Renal cortical epithelial cell (primary cell): ENCODE measurements around the gene CCL21. TPM values are rescaled to one million over a fixed set of nuclear protein-coding genes. Genes with fewer than 3 reads are reported as not detected.
A peak's percentile ranks its signal among the peaks of the same experiment; 100 is the strongest.
"Not testable (repeated sequence)": the region's sequence is repeated elsewhere in the genome, so short reads cannot be mapped to it uniquely, and the experiment has no call there.

Experiments used
- DNase-seq: peaks from one replicate; pipeline ENCODE4 v3.0.0-alpha.2; 2011; ENCODE audit warnings: low read depth
- total RNA-seq: library from RNA; depleted of rRNA; stranded (reverse); fragments of >200 nt; gene quantifications from 2 replicates; pipeline ENCODE4 v1.2.3, GENCODE V29; 2014

The CCL21 gene, protein sequence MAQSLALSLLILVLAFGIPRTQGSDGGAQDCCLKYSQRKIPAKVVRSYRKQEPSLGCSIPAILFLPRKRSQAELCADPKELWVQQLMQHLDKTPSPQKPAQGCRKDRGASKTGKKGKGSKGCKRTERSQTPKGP
- not detected in 2 replicates for total RNA-seq

DNA sequence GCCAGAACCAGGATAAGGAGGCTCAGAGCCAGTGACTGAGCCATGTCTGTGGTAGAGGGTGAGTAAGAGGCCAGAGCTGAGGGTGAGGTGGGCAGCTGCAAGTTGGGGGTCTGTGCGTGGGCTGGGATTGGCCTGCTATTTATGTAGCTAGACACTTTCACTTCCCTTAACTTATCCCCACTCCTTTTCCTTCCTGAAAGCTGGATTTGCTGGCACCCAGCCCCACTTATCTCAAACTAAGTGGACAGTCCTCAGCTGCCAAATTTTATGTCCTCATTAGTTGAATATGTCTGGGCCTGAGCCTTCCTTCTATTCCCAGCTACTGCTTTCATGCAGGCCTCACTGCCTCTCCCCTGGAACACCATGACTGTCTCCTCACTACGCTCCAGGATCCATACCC, at the start of gene CCL21:
TSS of gene CCL21 (minus strand) at position 114 of the 400 bp plus-strand sequence. CDS start at position 44, 70 bp downstream.
- DNase-seq: no peak

DNA sequence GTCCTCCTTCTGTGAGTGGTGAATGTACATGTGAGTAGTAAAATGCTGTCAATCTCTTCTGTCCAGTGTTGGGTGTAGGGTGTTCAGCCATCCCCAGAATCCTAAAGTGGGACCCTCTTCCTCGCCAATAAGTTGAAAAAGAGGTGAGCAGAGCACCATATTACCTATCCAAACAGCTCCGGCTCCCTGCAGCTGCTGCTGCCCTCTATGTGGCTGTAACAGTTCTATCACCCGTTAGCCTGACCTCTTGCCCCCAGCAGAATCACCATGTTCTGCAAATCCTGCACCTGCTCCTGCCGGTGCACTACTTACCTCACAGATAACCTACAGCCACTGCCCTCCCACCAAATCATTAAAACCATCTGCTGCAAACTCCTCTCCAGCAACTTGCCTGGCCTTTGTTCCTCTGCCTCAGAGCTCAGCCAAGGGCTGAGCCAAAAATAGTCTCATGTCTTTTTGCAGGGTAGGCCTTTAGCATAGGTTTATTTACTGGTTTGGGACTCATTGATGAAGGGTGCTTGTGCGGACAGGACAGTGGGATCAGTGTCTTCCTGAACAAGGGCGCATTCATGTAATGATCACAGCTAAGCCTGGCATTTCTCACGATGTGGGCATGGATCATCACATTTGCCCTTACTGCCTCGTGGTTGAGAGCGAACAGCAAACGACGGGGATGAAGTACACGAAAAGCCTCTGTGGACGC, 49.6 kb upstream of the CCL21 start:
- DNase-seq: no peak

DNA sequence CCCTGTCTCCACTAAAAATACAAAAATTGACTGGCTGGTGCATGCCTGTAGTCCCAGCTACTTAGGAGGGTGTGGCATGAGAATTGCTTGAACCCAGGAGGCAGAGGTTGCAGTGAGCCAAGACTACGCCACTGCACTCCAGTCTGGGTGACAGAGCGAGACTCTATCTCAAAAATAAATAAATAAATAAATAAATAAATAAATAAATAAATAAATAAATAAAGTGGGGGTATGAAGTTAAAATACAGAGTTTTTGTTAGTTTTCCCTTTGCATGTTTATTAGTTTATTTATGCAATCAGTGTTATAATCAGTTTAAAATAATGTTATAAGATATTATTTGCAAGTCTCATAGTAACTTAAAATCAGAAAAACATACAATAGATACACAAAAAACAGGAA, 40.4 kb upstream of the CCL21 start:
- not testable (repeated sequence) for DNase-seq

DNA sequence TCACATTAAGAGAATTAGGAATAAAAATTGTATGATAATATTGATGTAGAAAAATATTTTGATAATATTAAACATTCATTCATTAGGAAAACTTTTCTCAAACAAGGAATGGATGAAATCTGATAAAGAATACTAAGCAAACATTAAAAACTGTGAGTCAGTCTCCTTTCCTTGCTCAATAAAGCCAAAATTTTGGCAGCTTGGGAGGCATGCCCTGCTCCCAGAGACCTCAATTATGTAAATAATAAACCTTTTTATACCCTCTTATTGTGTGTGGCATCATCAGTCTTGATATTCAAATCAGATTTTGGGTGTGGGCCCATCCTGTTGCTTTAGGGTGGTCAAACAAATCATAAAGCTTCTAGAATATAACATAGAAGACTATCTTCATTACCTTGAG, 36.6 kb upstream of the CCL21 start:
- no peak for DNase-seq

DNA sequence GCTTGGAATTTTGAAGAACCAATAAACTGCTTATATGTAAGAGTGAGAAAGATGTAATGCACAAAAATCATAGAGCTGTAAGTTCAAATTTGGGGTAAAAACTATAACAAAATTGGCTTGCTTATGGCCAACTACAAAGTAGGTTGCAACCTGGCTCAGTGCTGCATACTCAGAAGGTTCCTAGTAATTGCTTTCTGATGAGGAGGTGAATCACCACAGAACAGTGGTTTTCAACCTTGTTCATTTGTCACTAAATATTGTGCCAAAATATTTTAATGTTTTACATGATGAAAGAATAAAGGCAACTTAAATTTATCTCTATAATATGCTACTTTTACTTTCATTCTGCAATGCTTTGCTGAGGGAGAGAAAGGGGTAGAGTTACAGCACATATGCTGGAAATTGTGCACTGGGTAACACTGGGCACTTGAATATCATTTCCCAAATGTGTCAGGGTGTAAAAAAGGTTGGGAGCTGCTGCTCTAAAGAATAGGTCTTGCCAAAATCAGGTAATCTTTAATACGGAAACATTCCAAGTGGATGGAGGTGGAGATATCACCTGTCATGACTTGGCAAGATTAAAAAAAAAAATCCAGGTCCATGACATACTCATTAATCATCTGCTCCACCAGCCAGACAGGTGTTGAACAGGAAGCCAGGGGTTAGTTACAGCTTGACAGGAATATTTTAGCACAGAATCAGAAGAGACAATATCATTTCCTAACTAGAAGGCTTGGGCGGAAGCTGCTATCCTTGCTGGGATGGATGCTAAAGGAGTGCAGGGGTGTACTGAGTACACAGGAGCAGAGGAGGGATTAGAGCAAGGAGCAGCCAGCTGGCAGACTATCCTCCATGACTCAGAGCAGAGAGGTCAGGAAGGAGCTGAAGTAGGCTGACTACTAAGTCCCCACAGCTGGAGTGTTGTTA, 34.6 kb upstream of the CCL21 start:
- DNase-seq: peak; percentile 46

DNA sequence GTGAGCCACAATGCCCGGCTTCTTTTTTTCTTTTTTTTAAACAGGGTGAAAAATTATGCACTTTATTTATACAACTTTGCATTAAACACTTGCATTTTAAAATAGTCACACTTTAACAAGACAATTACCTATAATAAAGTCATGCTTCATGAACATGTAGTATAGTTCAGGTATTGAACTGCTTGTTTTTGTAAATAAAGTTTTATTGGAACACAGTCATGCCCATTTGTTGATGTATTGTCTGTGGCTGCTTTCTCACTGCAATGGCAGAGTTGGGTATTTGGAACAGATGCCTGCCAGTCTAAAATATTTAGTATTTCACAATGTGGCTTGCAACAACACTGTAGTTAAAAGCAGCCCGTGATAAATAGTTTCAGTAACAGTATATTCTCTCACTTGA, 32.8 kb upstream of the CCL21 start:
- no peak for DNase-seq

DNA sequence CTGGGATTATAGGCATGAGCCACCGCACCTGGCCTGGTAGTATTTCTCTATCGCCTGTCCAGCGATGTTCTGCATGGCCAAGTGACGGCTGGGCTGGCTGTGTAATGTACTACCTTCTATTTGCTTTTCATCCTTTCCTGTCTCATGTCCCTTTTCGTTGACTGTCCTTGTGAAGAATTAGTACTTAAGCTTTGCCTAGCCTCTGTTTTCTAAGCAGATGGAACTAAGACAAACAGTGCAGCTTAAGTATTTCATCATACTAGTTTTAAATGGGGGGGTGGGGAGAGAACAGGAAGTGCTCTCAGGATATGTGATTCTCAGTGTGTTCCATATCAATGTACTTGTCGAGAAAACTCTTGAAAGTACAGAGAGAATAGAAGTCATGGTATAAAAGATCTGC, 31.7 kb upstream of the CCL21 start:
- no peak for DNase-seq

DNA sequence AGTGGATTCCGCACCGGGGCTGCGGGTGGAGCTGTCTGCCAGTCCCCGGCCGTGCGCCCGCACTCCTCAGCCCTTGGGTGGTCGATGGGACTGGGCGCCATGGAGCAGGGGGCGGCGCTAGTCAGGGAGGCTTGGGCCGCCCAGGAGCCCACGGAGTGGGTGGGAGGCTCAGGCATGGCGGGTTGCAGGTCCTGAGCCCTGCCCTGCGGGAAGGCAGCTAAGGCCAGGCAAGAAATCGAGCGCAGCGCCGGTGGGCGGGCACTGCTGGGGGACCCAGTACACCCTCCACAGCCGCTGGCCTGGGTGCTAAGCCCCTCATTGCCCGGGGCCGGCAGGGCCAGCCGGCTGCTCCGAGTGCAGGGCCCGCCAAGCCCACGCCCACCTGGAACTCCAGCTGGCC, 30.2 kb upstream of the CCL21 start:
- DNase-seq: not testable (repeated sequence)

DNA sequence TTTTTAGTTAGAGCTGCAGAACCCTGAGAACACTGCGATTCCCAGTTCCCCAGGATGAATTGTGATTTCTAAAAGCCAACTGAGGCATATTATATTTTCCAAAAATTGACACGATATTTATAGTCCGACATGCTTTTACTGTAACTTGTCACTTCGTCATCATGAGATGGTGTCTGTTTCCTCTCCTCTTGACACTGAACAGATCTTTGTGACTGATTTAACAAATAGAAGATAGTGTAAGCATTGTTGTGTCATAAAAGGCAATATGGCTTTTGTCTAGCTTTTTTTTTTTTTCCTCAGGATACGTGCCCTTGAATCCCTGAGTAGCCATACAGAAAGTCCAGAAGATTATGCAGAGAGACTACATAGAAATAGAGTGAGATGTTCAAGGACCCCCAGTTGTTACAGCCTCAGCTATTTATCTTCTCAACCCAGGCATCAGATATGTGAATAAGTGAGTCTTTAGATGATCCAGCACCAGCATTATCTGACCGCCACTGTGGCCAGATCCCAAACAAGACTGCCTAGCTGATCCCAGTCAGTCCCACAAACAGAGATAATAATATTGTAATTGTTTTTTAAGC, 27.8 kb upstream of the CCL21 start:
- DNase-seq: no peak

DNA sequence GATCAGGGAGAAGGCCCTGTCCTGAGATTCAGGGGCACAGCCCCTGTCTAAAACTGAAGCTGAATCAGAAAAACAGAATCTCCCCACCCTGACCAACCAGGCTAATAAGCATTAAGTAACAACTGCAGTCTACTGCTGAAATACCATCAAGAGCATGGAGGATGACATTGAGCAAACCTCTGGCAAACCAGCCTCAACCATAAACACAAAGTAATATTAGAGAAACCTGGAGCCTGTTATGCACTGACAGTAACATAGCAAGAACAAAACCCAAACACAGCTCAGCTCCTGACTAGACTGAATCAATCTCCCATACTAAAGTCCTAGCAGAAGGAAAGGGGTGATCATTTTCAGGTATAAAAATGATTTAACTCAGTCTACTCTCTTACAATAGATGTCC, 24.8 kb upstream of the CCL21 start:
- no peak for DNase-seq

DNA sequence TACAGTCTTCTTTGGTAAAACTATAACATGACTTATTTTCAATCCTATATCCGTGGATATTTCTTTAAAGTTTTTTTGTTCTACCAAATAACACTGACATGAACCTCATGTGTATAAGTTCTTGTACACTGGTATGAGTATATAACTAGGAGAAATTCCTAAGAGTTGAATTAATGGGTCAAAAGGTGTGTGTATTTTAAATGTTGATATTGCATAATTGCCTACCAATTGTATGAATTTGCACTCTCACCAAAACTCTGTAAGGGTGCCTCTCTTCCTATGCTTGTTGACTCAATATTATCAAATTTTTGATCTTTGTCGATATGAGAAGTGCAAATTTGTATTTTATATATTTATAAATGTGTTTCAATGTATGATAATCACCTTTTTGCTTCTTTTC, 22.9 kb upstream of the CCL21 start:
- DNase-seq: no peak

DNA sequence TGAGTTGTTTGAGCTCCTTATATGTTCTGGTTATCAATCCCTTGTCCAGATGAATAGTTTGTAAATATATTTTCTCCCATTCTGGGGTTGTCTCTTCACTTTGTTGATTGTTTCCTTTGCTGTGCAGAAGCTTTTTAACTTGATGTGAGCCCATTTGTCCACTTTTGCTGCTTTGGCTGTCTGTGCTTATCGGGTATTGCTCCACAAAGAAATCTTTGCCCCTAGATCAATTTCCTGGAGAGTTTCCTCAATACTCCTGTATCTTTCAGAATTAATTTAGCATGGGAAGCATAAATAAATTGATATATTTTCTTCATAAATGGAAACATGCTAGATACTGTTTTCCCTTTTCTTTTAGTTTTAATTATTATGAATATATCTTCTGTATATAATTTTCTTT, 22.5 kb upstream of the CCL21 start:
- DNase-seq: no peak

DNA sequence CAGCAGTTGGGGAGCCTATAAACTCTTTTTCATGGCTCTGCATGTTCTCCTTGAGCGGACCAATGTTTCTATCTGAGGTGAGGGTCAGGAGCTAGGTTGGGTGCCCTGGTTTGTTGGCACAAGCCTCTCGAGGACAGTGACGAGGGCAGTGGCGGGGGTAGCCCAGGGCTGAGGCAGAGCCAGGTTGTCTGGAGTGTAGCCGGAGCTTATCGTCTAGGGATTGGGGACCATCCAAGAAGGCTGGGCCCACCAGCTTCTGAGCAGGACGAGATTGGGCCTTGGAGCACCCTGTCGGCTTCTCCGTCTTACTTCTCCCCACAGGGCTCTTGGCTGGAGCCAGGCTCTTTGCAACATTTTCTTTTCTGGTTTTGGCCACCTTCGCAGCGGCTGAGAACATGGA, 13.2 kb upstream of the CCL21 start:
- DNase-seq: no peak

DNA sequence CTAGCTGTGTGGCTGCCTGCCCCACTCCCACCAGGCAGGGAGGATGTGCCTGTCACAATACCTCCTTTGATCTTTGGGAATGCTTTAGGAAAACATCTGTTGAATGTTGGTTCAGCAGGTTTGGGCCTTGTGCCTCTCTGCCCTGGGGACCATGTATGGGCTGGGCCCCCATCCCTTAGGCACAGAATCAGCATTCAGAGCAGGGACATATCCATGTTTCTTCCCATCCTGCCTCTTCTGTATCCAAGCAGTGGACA, 9.8 kb upstream of the CCL21 start:
- DNase-seq: not testable (repeated sequence)

DNA sequence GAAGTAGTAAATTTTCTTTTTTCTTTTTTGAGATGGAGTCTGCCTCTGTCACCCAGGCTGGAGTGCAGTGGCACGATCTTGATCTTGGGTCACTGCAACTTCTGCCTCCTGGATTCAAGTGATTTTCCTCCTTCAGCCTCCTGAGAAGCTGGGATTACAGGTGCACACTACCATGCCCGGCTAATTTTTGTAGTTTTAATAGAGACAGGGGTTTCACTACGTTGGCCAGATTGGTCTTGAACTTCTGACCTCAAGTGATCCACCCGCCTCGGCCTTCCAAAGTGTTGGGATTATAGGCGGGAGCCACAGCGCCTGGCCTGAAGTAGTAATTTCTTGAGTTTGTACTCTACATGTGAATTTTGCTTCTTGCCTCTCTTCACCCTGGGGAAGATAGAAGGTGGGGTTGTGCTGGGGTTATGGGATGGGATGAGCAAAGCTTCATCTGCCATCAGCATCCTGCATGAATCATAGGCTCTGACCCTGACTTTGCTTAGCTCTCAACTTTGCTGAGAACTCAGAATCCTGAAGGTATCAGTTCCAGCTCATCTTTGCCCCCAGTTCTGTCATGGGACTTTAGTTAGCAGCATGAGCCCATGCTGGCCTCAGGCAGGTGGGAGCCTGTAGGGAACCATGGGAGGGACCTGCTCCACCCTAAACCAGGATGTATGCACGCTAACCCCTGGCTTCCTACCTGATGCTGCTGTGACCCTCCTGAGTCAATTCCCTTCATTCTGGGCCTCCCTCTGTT, 9.3 kb upstream of the CCL21 start:
- no peak for DNase-seq

DNA sequence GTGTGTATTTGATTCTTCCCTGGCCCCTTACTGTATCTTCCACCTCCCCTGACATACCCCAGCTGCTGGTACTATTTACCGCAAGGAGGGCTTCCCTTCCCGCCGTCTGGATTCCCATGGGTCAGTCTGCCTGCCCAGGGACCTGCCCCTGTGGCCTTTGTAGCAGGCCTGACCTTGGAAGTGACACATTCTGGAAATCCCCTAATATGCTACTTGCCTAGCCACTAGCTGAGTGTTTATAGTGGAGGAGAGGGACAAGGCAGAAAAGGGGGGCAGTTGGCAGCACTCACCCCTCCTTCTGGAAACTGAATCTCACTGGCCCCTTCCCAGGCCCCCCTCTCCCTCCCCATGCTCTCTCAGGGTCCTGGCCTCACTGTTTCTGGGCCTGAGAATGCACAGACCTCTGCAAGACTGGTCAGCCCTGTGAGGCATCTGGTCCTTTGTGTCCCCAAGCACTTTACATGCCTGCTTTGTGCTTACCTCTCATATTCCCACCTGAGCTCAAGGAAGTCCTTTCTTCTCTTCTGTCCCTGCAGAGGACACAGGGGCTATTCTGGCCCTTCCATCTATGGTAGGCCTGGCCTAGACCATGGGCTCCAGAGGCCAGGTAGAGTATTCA, 8.2 kb upstream of the CCL21 start:
- peak; percentile 10 for DNase-seq

DNA sequence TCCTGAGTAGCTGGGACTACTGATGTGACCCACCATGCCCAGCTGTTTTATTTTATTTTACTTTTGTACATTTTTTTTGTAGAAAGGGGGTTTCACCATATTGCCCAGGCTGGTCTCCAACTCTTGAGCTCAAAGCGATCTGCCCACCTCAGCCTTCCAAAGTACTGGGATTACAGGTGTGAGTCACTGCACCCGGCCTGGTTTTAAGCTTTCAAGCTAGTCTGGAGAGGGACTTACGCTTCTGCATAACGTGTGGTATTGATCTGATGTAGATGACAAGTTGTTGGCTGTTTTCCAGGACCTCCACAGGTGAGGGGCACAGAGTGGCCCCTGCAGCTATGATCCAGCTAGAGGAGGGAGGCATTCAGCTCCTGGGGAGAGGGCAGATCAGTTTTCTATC, 6.8 kb upstream of the CCL21 start:
- DNase-seq: no peak

DNA sequence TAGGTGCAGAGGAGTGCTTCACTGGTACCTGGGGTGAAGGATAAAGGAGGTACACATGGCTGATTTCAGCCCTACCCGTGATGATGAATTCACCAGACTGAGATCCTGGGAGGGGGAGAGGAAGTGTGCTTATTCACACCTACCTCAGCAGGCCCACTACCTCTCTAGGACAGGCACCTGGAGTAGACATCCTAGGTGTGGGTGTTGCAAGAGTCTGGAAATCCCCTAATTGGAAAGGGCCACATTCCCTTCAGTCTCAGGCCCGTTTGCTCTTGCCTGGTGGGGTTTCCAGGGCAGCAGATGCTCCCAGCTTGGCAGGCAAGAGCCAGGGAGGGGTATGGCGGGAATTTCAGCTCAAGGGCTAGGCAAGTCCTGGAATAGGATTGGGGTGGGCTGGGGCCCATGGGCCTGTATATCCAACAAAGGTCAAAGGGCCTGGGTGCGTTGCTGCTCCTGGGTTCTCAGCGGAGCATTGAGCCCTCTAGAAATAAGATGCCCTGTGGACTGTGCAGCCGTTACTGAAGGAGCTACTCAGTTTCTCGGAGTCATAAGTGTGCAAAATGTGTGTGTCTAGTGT, 5.8 kb upstream of the CCL21 start:
- no peak for DNase-seq

DNA sequence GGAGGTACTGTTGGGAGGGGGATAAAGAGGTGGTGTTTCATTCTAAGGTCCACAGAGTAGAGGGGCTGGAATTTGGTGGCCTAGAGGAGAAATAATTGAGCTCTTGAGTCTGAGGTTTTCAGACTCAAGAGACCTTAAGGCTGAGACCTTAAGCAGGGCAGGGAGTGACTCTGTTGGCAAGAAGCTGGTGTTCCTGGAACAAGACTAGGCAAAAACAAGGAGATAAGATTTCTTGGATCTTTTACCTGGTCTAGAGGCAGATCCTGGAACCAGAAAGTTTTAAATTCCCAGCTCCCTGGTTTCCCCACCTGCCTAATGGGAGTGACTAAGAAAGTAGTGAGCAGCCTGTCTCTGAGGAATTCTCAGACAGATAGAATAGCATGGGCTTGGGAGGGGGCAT, 4.1 kb upstream of the CCL21 start:
- no peak for DNase-seq

DNA sequence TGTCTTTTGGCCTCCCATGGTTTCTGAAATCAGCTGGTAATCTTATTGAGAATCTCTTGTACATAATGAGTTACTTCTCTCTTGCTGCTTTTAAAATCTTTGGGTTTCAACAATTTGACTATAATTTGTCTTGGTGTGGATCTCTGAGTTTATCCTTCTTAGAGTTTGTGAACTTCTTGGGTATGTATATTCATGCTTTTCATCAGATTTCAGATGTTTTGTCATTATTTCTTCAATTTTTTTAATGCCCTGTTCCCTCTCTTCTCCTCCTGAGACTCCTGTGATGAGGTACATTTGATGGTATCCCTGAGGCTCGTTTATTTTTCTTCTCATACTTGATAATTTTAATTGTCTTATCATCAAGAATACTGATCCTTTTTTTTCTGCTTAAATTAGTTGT, 2.2 kb upstream of the CCL21 start:
- DNase-seq: no peak
